OCI-LY7 (cell line): Measurements from ENCODE around the gene SYNGR1. TPM values are rescaled to one million over a fixed set of nuclear protein-coding genes. Genes with fewer than 3 reads are reported as not detected.

Experiments
- BruUV-seq: library from RNA; stranded (reverse); fragments of 400-500 nt; replicated peaks from 2 replicates; lab custom pipeline; 2021; lab: Mats Ljungman, UMichigan
- CTCF ChIA-PET: fragments of 300-600 bp; sonication (Branson Sonifier 250); formaldehyde crosslinking; loops from one replicate; lab custom pipeline; 2022; ENCODE audit warnings: antibody characterized with exemption; ENCODE audit not compliant: unreplicated experiment; lab: Charles Lee
- POLR2A ChIA-PET: fragments of 300-600 bp; sonication (Branson Sonifier 250); formaldehyde crosslinking; loops from one replicate; lab custom pipeline; 2022; ENCODE audit warnings: antibody characterized with exemption; lab: Charles Lee
- DNase-seq: peaks from one replicate; pipeline ENCODE4 v3.0.0-alpha.2; 2015; ENCODE audit warnings: low spot score
- H2AFZ ChIP-seq: fragments of 200-600 bp; sonication (generic), shearing (Covaris generic); 2 replicates; pipeline ENCODE4 v1.6.1; 2014; ENCODE audit warnings: mild to moderate bottlenecking, antibody characterized with exemption, low read length, moderate library complexity
- H3K27ac ChIP-seq: fragments of 200-600 bp; sonication (generic); 2 replicates; pipeline ENCODE4 v1.5.1; 2014; ENCODE audit warnings: mixed run types, low read depth, mild to moderate bottlenecking, moderate library complexity, low read length, inconsistent platforms; ENCODE audit not compliant: poor library complexity, severe bottlenecking
- H3K36me3 ChIP-seq: fragments of 200-600 bp; sonication (generic); 2 replicates; pipeline ENCODE4 v1.6.1; 2014; ENCODE audit warnings: mild to moderate bottlenecking, antibody characterized with exemption, low read length, moderate library complexity, mixed read lengths; ENCODE audit not compliant: insufficient read depth
- H3K4me1 ChIP-seq: fragments of 200-600 bp; sonication (generic); 2 replicates; pipeline ENCODE4 v1.5.1; 2014; ENCODE audit warnings: mild to moderate bottlenecking, low read length; ENCODE audit not compliant: insufficient read depth, poor library complexity, severe bottlenecking
- H3K4me2 ChIP-seq: fragments of 200-600 bp; sonication (generic); 2 replicates; pipeline ENCODE4 v1.6.1; 2014; ENCODE audit warnings: mild to moderate bottlenecking, low read length
- H3K4me3 ChIP-seq: fragments of 200-600 bp; sonication (generic); 2 replicates; pipeline ENCODE4 v1.5.1; 2014; ENCODE audit warnings: mild to moderate bottlenecking, low read depth, low read length; ENCODE audit not compliant: poor library complexity, severe bottlenecking
- H3K79me2 ChIP-seq: fragments of 200-600 bp; sonication (generic); 2 replicates; pipeline ENCODE4 v1.6.1; 2016; ENCODE audit warnings: low read depth, mild to moderate bottlenecking, low read length, moderate library complexity, mixed read lengths; ENCODE audit not compliant: insufficient read depth
- H3K9me2 ChIP-seq: fragments of 200-600 bp; sonication (generic); 2 replicates; pipeline ENCODE4 v1.6.1; 2016; ENCODE audit warnings: mild to moderate bottlenecking, low read length, mixed read lengths; ENCODE audit not compliant: insufficient read depth
- H3K9me3 ChIP-seq: fragments of 200-600 bp; sonication (generic); 2 replicates; pipeline ENCODE4 v1.6.1; 2014; ENCODE audit warnings: mild to moderate bottlenecking, mixed run types, low read length, mixed read lengths
- H4K20me1 ChIP-seq: fragments of 200-600 bp; sonication (generic); 2 replicates; pipeline ENCODE4 v1.6.1; 2014; ENCODE audit warnings: mild to moderate bottlenecking, antibody characterized with exemption, low read length, moderate library complexity, mixed read lengths; ENCODE audit not compliant: insufficient read depth
- EZH2phosphoT487 ChIP-seq: fragments of 200-600 bp; sonication (generic); IDR thresholded peaks from 2 replicates; pipeline ENCODE4 v1.6.1; 2018; ENCODE audit warnings: low read depth, borderline replicate concordance, mild to moderate bottlenecking, mixed run types, antibody characterized with exemption, low read length, moderate library complexity, mixed read lengths
- intact Hi-C: fragments of 100-400 bp; cut with micrococcal nuclease; formaldehyde crosslinking; loops from one replicate; pipeline ENCODE4 v1.10.0; 2022; ENCODE audit not compliant: unreplicated experiment
- total RNA-seq, 2 experiments: library from RNA; depleted of rRNA in 1 of 2; stranded (reverse); fragments of >200 nt in 1 of 2; shearing (Covaris generic) in 1 of 2; gene quantifications; 2 replicates each; pipeline ENCODE4 v1.2.3, GENCODE V29; 2014 to 2022
- TF ChIP-seq, protein P1 (sequence below): fragments of 200-600 bp; sonication (generic); conservative IDR thresholded peaks from 2 replicates; pipeline ENCODE4 v1.5.1; 2014; ENCODE audit warnings: mild to moderate bottlenecking, antibody characterized with exemption, low read length, moderate library complexity, mixed read lengths

SYNGR1 gene
- total RNA-seq, 2 experiments from 2014 or later: 10.2 to 23.3 TPM

- no peaks in the 10 kb centered on the region for H3K9me2 ChIP-seq
- H3K27ac ChIP-seq: no peak overlapping the region
- CTCF ChIA-PET: no interaction called here
- BruUV-seq: no TSS peak
- no peaks in the 10 kb centered on the region for H3K4me1 ChIP-seq
- H3K4me3 ChIP-seq: no peak overlapping the region
- no peaks in the 10 kb centered on the region for H3K79me2 ChIP-seq
- no peak overlapping the region for H2AFZ ChIP-seq
- no peak for DNase-seq
- H3K4me2 ChIP-seq: no peak overlapping the region
- TF ChIP-seq, protein P1, sequence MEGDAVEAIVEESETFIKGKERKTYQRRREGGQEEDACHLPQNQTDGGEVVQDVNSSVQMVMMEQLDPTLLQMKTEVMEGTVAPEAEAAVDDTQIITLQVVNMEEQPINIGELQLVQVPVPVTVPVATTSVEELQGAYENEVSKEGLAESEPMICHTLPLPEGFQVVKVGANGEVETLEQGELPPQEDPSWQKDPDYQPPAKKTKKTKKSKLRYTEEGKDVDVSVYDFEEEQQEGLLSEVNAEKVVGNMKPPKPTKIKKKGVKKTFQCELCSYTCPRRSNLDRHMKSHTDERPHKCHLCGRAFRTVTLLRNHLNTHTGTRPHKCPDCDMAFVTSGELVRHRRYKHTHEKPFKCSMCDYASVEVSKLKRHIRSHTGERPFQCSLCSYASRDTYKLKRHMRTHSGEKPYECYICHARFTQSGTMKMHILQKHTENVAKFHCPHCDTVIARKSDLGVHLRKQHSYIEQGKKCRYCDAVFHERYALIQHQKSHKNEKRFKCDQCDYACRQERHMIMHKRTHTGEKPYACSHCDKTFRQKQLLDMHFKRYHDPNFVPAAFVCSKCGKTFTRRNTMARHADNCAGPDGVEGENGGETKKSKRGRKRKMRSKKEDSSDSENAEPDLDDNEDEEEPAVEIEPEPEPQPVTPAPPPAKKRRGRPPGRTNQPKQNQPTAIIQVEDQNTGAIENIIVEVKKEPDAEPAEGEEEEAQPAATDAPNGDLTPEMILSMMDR: no peak
- TF ChIP-seq EZH2phosphoT487: no peak
- intact Hi-C loops: no loop called here
- H3K9me3 ChIP-seq: no peaks in the 10 kb centered on the region
- POLR2A ChIA-PET: no interaction called here
- no peaks in the 10 kb centered on the region for H4K20me1 ChIP-seq
- H3K36me3 ChIP-seq: no peaks in the 10 kb centered on the region
Measured at GRCh38 chr22:39392341-39392948, 42.7 kb downstream of the SYNGR1 start.

DNA sequence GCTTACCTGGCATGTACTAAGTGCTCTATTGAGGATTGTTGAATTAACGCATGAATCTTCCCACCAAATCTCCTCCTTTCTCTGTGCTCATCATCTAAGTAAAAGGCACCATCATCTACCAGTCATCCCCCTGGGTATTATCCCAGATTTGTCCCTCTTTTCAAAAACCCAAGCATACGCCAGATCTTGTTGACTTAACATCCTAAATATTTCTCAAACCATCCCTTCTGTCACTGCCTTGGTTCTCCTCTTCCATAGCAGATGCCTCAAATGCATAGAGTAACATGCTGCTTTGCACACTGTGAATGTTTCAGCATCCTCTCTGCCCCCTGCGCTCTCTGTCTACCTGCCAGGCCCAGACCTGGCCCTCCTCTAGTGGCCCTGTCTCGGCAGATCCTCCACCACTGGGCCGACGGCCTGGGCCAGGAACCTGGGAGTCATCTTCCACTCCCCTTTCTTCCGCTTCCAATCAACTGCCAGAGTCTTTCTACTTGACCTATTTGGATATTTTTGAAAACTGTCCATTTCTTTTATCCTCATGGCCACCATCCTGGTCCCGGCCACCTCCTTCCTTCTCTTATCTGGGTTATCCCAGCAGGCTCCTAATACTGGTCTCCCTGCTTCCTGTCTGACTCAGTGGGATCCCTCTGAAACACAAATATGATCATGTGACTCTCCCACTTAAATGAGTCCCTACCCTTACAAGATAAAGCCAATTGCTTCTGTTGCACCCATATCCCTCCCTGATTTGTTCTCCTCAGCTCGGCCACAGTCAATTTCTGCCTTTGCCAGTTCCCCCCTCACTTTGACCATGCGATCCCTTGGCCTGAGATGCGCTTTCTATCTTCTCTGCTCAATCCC is 46.4 kb downstream of the SYNGR1 start:
- intact Hi-C loops: loop anchor here (5.0 kb wide), 3 partner anchors 51 to 131 kb away; no protein-coding TSS in a partner anchor
- POLR2A ChIA-PET: interaction anchor here (0.6 kb wide), 1 partner anchor 91 kb away, joined by 3 read pairs; no protein-coding TSS in a partner anchor
- no peak overlapping the region for H2AFZ ChIP-seq

More for the DNA sequence above, 46.4 kb downstream of the SYNGR1 start:
- Histone ChIP-seq H3K9me2 (no peaks in the 10 kb centered on the region), H3K4me2 (no peak overlapping the region), H3K79me2 (peaks cover 12% of the 10 kb centered on the region), H3K9me3 (no peaks in the 10 kb centered on the region), H4K20me1 (no peaks in the 10 kb centered on the region), H3K36me3 (0 out of 2 replicates have a peak, but pooled peaks cover under 1% of the 10 kb centered on the region), H3K4me1 (peaks cover 13% of the 10 kb centered on the region), H3K4me3 (no peak overlapping the region), H3K27ac (no peak overlapping the region)
- CTCF ChIA-PET: no interaction called here
- BruUV-seq: no TSS peak
- TF ChIP-seq EZH2phosphoT487: no peak
- TF ChIP-seq, protein P1: no peak
- DNase-seq: no peak
